Testis (tissue), 2 donors: ENCODE measurements around the gene KL.

Experiments used
- POLR2A ChIP-seq: fragments of 450-650 bp; IDR thresholded peaks from one replicate; pipeline ENCODE4 v1.6.1; 2017; ENCODE audit warnings: antibody characterized with exemption, mild to moderate bottlenecking, moderate library complexity
- TF ChIP-seq, protein P1 (sequence below), 3 experiments: fragments of 450-650 bp in 2 of 3; fragments of 200-600 bp in 1 of 3; sonication (generic) in 1 of 3; IDR thresholded peaks; one replicate each; pipeline ENCODE4 v1.5.1; 2016 to 2019; ENCODE audit warnings: antibody characterized with exemption in 3 of 3, mild to moderate bottlenecking in 2 of 3, moderate library complexity in 1 of 3

DNA sequence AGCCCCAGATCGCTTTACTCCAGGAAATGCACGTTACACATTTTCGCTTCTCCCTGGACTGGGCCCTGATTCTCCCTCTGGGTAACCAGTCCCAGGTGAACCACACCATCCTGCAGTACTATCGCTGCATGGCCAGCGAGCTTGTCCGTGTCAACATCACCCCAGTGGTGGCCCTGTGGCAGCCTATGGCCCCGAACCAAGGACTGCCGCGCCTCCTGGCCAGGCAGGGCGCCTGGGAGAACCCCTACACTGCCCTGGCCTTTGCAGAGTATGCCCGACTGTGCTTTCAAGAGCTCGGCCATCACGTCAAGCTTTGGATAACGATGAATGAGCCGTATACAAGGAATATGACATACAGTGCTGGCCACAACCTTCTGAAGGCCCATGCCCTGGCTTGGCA, 44.6 kb downstream of the KL start:
- TF ChIP-seq POLR2A: no peak
- TF ChIP-seq, protein P1, sequence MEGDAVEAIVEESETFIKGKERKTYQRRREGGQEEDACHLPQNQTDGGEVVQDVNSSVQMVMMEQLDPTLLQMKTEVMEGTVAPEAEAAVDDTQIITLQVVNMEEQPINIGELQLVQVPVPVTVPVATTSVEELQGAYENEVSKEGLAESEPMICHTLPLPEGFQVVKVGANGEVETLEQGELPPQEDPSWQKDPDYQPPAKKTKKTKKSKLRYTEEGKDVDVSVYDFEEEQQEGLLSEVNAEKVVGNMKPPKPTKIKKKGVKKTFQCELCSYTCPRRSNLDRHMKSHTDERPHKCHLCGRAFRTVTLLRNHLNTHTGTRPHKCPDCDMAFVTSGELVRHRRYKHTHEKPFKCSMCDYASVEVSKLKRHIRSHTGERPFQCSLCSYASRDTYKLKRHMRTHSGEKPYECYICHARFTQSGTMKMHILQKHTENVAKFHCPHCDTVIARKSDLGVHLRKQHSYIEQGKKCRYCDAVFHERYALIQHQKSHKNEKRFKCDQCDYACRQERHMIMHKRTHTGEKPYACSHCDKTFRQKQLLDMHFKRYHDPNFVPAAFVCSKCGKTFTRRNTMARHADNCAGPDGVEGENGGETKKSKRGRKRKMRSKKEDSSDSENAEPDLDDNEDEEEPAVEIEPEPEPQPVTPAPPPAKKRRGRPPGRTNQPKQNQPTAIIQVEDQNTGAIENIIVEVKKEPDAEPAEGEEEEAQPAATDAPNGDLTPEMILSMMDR (IDR thresholded peaks at IDR 0.05): no peak
